SU-DHL-6 (cell line): ENCODE measurements around the gene PIGO.

ENCODE experiments used
- CTCF ChIP-seq: fragments of 200-600 bp; sonication (generic); IDR thresholded peaks from one replicate; pipeline ENCODE4 v1.5.1; 2017; ENCODE audit warnings: antibody characterized with exemption, mild to moderate bottlenecking, low read length, moderate library complexity; ENCODE audit not compliant: insufficient read depth, poor library complexity, severe bottlenecking
- EZH2phosphoT487 ChIP-seq: fragments of 200-600 bp; sonication (generic), shearing (Covaris generic); conservative IDR thresholded peaks from 2 replicates; pipeline ENCODE4 v1.6.1; 2018; ENCODE audit warnings: mild to moderate bottlenecking, antibody characterized with exemption, low read length, moderate library complexity, mixed read lengths

DNA sequence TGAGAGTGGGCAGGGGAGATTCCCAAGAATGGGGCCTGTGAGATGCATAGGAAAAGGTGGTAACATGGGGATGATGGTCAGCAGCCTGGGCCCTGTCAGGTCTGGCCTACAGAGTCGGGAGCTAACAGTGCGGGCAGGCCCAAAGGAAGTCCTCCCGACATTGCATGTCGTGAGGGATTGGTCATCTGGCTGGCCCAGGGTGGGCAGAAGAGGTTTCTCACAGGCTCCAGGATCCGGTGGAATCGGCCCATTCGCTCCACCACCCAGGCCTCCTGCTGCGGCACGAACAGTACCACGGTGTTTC is 6.0 kb upstream of the PIGO start:
- TF ChIP-seq CTCF (no peak), EZH2phosphoT487 (no peak)
